CD4-positive, alpha-beta T cell treated with Interleukin-17A for 1 hour (primary cell): ENCODE data around the gene HSD17B3.
"Not testable (repeated sequence)": the region's sequence is repeated elsewhere in the genome, so short reads cannot be mapped to it uniquely, and the experiment has no call there.

Source experiments
- DNase-seq: peaks from one replicate; pipeline ENCODE4 v3.0.0-alpha.2; 2020

Gene HSD17B3

DNA sequence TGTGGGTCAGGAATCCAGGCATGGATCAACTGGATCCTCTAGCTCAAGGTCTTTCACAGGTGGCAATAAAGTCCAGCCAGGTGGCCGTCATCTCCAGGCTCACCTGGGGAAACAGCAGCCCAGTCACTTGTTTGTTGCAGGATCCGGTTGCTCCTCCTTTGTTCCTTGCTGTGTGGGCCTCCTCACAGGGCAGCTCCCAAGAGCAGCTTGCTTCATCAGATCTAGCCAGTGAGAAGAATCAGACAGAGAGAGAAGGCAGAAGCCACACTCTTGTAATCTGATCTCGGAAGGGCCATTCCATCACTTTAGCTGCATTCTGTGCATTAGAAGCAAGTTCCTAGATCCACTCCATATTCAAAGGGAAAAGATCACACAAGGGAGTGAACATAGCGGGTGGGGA, 3.2 kb upstream of the HSD17B3 start:
- DNase-seq: no peak

DNA sequence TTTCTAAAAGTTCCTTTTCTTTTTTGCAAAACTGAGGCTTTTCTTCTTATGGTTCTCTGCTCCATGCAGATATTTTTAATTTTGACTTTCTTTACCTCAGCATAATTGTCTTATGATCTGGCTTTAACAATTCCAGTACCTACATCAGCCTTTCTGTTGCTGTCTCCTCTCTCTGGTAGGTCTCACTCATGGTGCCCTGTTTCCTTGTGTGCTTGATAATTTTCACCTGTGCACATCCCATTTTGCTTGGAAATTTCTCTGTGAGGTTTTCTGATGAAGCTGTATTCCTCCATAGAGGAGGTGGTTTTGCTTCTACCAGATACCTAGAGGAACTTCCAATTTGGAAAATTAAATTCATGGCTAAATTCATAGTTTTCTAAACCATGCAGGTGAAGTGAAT, 2.3 kb upstream of the HSD17B3 start:
- no peak for DNase-seq

- no peak for DNase-seq
Measured at GRCh38 chr9:96299823-96300222, 2.2 kb downstream of the HSD17B3 start.

DNA sequence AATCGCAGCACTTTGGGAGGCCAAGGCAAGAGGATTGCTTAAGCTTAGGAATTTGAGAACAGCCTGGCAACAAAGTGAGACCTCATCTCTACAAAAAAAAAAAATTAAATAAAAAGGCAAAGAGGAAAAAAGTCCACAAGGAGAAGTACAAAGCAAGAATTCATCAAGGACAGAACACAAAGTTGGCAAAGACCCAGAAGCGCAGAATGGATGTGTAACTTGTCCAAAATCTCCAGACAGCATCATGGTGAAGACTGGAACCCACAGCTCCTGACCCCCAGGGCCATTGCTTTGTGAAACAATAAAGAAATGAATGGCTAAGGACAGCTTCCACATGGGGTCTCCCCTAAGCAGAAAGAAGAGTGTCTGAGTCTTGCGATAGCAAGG, 7.8 kb downstream of the HSD17B3 start:
- no peak for DNase-seq

GRCh38 chr9:96293498-96294158, 8.3 kb downstream of the HSD17B3 start:
- no peak for DNase-seq

DNA sequence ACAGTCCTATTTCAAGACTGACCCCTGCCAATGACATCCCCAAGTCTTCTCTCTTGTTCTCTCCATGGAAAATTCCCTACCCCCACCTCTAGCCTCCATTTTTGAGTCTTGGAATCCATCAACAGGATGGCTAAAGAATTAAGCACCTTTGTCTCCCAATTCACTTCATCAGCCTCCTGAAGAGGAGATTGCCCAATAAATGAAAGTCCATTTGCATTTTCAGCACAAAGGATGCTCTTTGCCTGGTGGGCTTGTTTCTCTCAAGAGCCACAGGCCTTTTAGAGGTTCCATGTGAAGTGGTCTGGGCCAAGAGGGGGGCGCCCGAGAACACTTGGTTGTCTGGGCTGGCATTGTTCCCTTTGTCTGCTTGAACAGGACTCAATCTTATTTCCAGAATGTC, 12.6 kb downstream of the HSD17B3 start:
- no peak for DNase-seq

DNA sequence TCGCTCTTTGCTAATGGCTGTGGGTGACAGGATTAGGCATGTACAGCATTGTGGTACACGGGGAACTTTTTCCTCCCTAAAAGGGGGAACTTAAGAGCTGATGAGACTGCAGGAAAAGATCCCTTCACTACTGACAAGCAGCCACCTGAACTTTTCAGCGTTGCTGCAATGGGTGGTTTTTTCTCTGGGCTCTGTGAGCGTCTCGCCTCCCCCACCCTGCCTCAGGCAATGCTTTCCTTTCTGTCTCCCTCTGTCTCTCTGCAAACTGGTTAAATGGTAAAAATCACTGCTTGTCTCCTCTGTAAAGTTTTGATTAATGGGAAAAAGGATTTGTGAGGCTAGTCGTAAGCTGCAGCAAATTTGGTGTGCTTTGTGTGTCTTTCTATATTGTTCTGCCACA, 20.3 kb downstream of the HSD17B3 start:
- DNase-seq: no peak

GRCh38 chr9:96279932-96280331, 22.0 kb downstream of the HSD17B3 start:
- no peak for DNase-seq

DNA sequence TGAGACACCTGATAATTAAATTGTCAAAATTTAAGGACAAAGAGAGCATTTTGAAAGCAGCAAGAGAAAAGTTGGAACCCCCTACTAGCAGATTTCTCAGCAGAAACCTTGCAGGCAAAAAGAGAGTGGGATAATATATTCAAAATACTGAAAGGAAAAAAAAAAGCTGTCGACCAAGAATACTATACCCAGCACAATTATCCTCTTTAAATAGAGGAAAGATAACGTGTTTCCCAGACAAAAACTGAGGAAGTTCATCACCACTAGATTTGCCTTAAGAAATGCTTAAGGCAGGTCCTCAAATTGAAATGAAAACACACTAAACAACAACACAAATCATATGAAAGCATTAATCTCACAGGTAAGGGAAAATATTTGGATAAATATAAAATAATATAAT, 27.0 kb downstream of the HSD17B3 start:
- DNase-seq: no peak

GRCh38 chr9:96270236-96270744, 31.7 kb downstream of the HSD17B3 start:
- DNase-seq: no peak

DNA sequence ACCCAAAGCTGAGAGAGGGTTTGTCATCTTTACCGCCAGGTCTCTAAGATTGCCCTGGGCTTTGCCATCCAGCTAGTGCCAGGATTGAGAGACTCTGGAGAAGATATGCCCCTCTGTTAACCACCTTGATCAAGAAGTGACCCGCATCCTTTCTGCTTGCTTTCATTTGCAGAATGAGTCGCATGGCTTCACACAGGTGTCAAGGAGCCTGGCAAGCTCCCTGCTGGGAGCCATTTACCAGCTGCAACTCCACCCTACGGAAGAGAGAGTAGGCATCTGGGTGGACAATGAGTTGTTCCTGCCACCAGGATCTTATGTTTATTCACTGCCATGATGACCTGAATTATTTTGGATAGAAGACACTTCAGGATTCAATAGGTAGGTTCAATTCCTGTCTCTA, 43.0 kb downstream of the HSD17B3 start:
- DNase-seq: no peak

DNA sequence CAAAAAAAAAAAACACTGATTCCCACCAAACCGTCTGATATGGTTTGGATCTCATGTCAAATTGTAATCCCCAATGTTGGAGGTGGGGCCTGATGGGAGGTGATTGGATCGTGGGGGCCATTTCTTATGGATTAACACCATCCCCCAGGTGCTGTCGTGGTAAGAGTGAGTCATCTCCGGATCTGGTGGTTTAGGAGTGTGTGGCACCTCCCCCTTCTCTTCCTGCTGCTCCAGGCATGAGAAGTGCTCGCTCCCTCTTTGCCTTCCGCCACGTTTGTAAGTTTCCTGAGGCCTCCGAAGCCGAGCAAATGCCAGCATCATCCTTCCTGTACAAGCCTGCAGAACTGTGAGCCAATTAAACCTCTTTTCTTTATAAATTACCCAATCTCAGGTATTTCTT, 45.2 kb downstream of the HSD17B3 start:
- no peak for DNase-seq

DNA sequence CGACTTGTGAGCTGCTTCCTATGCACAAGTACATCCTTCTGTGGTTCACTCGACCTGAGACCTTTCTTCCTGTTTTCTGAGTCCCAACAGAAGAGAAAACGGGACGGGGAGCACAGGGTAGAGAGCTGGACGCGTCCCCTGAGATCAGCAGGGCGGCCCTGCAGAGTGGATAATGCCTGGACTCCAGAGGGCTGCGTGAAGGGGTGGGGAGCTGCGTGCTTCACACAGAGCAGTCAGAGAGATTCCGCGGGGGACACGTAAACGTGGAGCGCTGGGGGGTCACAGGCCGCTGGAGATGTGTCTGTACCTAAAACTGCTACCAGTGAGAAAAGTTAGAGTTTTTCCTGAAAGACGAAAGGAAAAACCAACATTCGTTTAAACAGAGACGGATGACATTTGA, 46.3 kb downstream of the HSD17B3 start:
- DNase-seq: no peak

GRCh38 chr9:96253059-96253696, 48.8 kb downstream of the HSD17B3 start:
- no peak for DNase-seq

DNA sequence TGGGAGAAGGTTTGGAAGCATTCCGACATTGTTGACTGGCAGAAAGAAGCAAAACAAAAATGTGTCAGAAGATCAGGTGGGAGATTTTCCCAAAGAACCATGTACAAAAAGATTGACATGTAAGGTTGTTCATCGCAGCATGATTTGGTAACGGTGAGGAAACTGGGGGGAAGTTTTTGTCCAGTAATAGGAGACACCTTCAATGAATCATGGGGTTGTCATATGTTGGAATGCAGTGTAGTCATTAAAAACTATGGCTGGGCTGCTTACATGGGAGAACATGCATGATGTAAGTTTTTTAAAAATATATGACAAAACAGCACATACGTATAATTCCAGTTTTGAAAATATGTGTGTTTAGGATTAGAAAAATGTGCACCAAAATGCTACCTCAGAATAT, 50.5 kb downstream of the HSD17B3 start:
- no peak for DNase-seq

DNA sequence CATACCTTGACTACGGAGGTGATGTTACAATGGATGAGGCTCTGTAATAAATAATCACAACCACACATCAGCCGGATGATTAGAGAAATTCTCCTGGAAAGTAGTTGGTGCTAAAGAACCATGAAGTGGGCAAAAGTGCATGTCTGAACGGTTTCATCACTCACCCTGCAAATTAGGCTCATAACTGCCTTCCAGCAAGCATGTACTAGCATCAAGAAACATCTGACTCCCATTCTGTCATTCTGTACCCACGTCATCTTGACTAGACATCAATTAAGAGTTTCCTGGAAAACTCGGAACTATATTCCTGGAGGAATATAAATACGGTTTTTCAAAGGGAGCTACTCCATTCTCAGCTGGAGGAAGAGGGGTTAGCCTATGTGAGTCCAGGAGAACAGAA, 52.2 kb downstream of the HSD17B3 start:
- DNase-seq: no peak

DNA sequence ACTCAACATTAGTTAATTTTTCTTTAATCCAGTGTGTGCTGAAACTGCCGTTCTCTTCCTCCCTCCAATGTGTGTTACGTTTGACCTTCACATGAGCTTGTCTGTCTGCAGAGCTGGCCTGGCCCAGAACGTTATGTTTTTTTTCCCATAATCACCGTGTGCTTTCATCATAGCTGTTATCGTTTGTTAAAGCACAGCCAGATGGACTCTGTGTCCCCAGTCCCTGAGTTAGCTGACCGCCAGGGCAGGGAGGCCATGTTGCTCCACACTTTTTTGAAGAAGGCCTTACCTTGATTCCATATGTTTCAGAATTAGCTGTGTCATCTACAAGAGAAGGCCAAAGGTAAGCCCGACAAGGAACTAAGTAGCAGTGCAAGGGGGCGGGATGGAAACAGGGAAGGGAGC, 55.7 kb downstream of the HSD17B3 start:
- DNase-seq: no peak

DNA sequence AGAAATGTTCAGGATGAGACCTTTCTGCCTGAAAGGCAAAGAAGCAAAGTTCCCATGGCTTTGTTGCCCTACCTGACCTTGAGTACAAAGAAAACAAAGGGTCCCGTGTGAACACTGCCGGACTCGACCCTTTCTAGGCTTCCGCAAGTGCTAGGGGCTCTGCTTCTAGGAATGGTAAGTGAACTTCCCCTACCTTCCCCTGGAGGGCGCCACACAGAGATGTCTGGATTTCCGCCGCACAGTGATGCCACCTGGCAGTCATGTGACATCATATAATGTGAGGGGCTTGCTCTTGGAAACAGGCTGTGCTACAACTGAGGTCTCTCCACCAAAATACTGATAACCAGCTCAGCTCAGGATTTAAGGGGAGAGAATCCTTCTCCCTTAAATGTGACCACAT, 56.6 kb downstream of the HSD17B3 start:
- DNase-seq: no peak

- no peak for DNase-seq
Measured at GRCh38 chr9:96243778-96244177, 58.2 kb downstream of the HSD17B3 start.

DNA sequence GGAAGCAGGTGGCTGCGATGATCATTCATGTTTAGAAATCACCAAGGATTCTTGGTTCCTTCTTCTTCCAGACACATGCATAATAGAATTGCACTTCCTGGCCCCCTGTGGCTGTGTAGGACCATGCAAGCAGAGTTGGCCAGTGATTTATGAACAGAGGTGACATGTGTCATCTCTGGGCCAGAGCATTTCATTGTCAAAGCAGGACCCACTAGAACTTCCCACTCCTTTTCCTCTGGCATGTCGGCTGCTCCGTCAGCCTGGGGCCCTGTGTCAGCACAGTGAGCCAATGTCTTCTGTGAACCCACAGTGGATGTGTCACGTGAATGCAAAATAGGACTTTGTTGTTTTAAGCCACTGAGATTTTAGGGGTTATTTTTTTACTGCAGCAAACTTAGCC, 59.2 kb downstream of the HSD17B3 start:
- no peak for DNase-seq

DNA sequence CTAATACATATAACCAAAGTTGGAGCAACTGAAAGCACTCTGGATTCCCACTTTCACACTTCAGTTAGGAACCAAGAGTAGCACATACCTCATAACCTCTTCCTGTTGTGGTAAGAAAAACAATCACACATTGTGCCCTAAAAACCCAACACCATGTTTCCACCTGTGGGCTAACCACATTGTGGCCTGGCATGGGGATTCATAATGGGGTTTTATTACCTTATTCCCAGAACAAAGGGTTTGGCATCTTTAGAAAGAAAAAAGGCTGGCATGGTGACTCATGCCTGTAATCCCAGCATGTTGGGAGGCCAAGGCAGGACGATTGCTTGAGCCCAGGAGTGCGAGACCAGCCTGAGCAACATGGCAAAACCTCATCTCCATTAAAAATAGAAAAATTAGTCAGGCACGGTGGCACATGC, 60.6 kb downstream of the HSD17B3 start:
- peak; percentile 41 for DNase-seq

GRCh38 chr9:96236854-96237550, 65.0 kb downstream of the HSD17B3 start:
- no peak for DNase-seq

DNA sequence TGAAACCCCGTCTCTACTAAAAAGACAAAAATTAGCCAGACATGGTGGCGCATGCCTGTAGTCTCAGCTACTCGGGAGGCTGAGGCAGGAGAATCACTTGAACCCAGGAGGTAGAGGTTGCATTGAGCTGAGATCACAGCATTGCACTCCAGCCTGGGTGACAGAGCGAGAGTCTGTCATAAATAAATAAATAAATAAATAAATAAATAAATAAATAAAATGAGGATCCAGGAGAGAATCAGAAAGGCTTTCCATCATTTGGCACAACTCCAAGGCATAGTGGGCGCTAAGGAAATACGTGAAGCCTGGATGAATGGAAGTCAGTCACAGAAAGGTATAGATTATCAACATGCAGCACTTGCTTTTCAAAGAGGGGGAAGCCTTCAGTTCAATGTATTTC, 65.6 kb downstream of the HSD17B3 start:
- DNase-seq: not testable (repeated sequence)

DNA sequence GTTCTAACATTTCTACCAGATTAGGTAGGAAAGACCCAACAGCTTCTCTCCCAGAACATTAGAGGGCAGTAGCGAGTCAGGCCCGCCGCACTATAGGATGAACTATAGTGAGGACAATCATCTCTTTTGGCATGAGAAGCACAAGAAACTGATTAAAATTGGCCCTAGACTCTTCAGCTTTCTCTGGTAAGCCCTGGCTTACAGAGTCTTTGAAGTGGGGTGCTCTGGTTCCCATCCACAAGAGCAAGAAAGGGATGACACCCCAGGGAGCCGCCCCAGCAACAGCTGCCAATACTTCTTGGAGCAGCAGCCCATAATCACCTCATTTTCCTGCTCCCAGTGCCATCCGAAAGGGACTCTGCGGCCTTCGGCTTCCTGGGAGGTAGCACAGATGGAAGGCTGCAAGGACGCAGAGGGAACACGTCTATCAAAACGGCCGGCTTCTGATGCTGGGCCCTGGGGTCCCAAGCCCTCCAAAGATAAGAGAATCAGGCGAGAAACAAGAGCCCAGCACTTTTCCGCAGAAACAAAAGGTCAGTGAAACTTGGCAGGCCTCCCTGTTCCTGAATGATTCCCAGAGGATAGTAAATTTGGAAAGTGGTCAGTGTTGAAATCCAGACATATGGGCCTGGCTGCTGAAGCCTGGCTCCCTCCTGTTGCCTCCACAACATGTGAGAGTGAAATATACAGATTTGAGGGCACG, 69.3 kb downstream of the HSD17B3 start:
- peak; percentile 51 for DNase-seq
